ENCODE results near the gene ZNF275. TPM values are rescaled to one million over a fixed set of nuclear protein-coding genes. Genes with fewer than 3 reads are reported as not detected.
"Not testable (repeated sequence)": the region's sequence is repeated elsewhere in the genome, so short reads cannot be mapped to it uniquely, and the experiment has no call there.

ZNF275 gene
- total RNA-seq, 1 donor from 2014 or later: 8.5 TPM

GRCh38 chrX:153387987-153388721 lies 54.2 kb downstream of the ZNF275 start:
- Mint-ChIP-seq H3K27ac (ENCODE audit: unreplicated experiment) (no peak overlapping the region), H3K27me3 (ENCODE audit: unreplicated experiment) (no peaks in the 10 kb centered on the region), H3K4me3 (ENCODE audit: unreplicated experiment) (no peak overlapping the region), H3K36me3 (ENCODE audit: unreplicated experiment) (no peaks in the 10 kb centered on the region), H3K9me3 (ENCODE audit: unreplicated experiment) (no peaks in the 10 kb centered on the region), H3K4me1 (ENCODE audit: low read depth, unreplicated experiment) (no peaks in the 10 kb centered on the region)
- no peak for TF ChIP-seq CTCF (IDR thresholded peaks at IDR 0.05; ENCODE audit: partially characterized antibody, unreplicated experiment)
- no peak for DNase-seq

GRCh38 chrX:153388722-153389459 lies 54.9 kb downstream of the ZNF275 start:
- Mint-ChIP-seq H3K27me3 (ENCODE audit: unreplicated experiment) (no peaks in the 10 kb centered on the region), H3K36me3 (ENCODE audit: unreplicated experiment) (no peaks in the 10 kb centered on the region), H3K9me3 (ENCODE audit: unreplicated experiment) (no peaks in the 10 kb centered on the region), H3K4me1 (ENCODE audit: low read depth, unreplicated experiment) (no peaks in the 10 kb centered on the region), H3K27ac (ENCODE audit: unreplicated experiment) (no peak overlapping the region), H3K4me3 (ENCODE audit: unreplicated experiment) (no peak overlapping the region)
- TF ChIP-seq CTCF (IDR thresholded peaks at IDR 0.05; ENCODE audit: partially characterized antibody, unreplicated experiment): no peak
- DNase-seq: no peak

- DNase-seq; H3K9me3 Mint-ChIP-seq (ENCODE audit: unreplicated experiment); H3K27ac Mint-ChIP-seq (ENCODE audit: unreplicated experiment); H3K27me3 Mint-ChIP-seq (ENCODE audit: unreplicated experiment); H3K4me3 Mint-ChIP-seq (ENCODE audit: unreplicated experiment); H3K4me1 Mint-ChIP-seq (ENCODE audit: low read depth, unreplicated experiment); H3K36me3 Mint-ChIP-seq (ENCODE audit: unreplicated experiment): not testable (repeated sequence)
Measured at GRCh38 chrX:153389460-153389768, 55.5 kb downstream of the ZNF275 start.

- H3K36me3 Mint-ChIP-seq (ENCODE audit: unreplicated experiment): no peaks in the 10 kb centered on the region
- DNase-seq: no peak
- TF ChIP-seq CTCF (IDR thresholded peaks at IDR 0.05; ENCODE audit: partially characterized antibody, unreplicated experiment): no peak
- no peaks in the 10 kb centered on the region for H3K27me3 Mint-ChIP-seq (ENCODE audit: unreplicated experiment)
- H3K4me3 Mint-ChIP-seq (ENCODE audit: unreplicated experiment): no peak overlapping the region
- no peaks in the 10 kb centered on the region for H3K4me1 Mint-ChIP-seq (ENCODE audit: low read depth, unreplicated experiment)
- H3K27ac Mint-ChIP-seq (ENCODE audit: unreplicated experiment): no peak overlapping the region
- no peaks in the 10 kb centered on the region for H3K9me3 Mint-ChIP-seq (ENCODE audit: unreplicated experiment)
Measured at GRCh38 chrX:153392642-153393321, 58.8 kb downstream of the ZNF275 start.

- TF ChIP-seq CTCF (IDR thresholded peaks at IDR 0.05; ENCODE audit: partially characterized antibody, unreplicated experiment): no peak
- Mint-ChIP-seq H3K4me3 (ENCODE audit: unreplicated experiment) (no peak overlapping the region), H3K4me1 (ENCODE audit: low read depth, unreplicated experiment) (no peaks in the 10 kb centered on the region), H3K27me3 (ENCODE audit: unreplicated experiment) (no peaks in the 10 kb centered on the region), H3K36me3 (ENCODE audit: unreplicated experiment) (no peaks in the 10 kb centered on the region), H3K27ac (ENCODE audit: unreplicated experiment) (no peak overlapping the region), H3K9me3 (ENCODE audit: unreplicated experiment) (no peaks in the 10 kb centered on the region)
- no peak for DNase-seq
Measured at GRCh38 chrX:153394612-153395011, 60.7 kb downstream of the ZNF275 start.
